Chondrocyte (in vitro differentiated cells): ENCODE results near the gene MBD3. TPM values are rescaled to one million over a fixed set of nuclear protein-coding genes. Genes with fewer than 3 reads are reported as not detected.

ENCODE experiments used
- DNase-seq: peaks from one replicate; pipeline ENCODE4 v3.0.0; 2021; ENCODE audit warnings: mixed read lengths, low spot score
- H3K27ac Mint-ChIP-seq: one replicate; pipeline ENCODE4 v1.8.0; 2021; ENCODE audit warnings: mild to moderate bottlenecking, moderate library complexity, mixed read lengths; ENCODE audit not compliant: unreplicated experiment
- H3K27me3 Mint-ChIP-seq: 2 replicates; pipeline ENCODE4 v1.8.0; 2021; ENCODE audit warnings: low read depth, mixed read lengths
- H3K36me3 Mint-ChIP-seq: 2 replicates; pipeline ENCODE4 v1.8.0; 2021; ENCODE audit warnings: low read depth, mixed read lengths
- H3K4me1 Mint-ChIP-seq: 2 replicates; pipeline ENCODE4 v1.8.0; 2021; ENCODE audit warnings: low read depth, mild to moderate bottlenecking, mixed read lengths
- H3K4me3 Mint-ChIP-seq: one replicate; pipeline ENCODE4 v1.8.0; 2021; ENCODE audit warnings: mild to moderate bottlenecking, moderate library complexity, mixed read lengths; ENCODE audit not compliant: unreplicated experiment
- H3K9me3 Mint-ChIP-seq: 2 replicates; pipeline ENCODE4 v1.8.0; 2021; ENCODE audit warnings: low read depth, mixed read lengths
- total RNA-seq: library from RNA; stranded (reverse); gene quantifications from 3 replicates; pipeline ENCODE4 v1.2.1, GENCODE V29; 2021
- TF ChIP-seq, protein P1 (sequence below): fragments of 200-600 bp; sonication (generic); IDR thresholded peaks from 2 replicates; pipeline ENCODE4 v1.5.0; 2021; ENCODE audit warnings: antibody characterized with exemption, mild to moderate bottlenecking, moderate library complexity

MBD3 gene
- total RNA-seq, 1 donor from 2014 or later = 83.6 TPM

DNA sequence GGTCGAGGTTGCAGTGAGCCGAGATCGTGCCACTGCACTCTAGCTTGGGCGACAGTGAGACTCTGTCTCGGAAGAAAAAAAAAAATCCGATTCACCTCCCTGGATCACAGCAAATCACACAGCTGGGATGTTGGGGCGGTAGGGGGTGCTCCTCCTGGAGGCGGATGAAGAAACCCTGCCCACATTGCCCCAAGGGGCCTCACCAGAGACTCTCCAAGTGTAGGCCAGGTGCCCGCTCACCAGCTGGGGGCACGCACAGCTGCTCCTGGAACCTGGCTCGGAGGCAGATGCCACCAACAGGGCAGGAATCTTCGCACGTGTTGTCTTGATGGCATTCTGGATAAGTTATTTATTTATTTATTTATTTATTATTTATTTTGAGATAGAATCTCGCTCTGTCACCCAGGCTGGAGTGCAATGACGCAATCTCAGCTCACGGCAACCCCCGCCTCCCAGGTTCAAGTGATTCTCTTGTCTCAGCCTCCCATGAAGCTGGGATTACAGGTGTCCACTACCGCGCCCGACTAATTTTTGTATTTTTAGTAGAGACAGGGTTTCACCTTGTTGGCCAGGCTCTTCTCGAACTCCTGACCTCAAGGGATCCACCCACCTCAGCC is 9.5 kb upstream of the MBD3 start:
- Mint-ChIP-seq H3K4me1 (peaks cover 28% of the 10 kb centered on the region), H3K36me3 (peaks cover 9% of the 10 kb centered on the region)

DNA sequence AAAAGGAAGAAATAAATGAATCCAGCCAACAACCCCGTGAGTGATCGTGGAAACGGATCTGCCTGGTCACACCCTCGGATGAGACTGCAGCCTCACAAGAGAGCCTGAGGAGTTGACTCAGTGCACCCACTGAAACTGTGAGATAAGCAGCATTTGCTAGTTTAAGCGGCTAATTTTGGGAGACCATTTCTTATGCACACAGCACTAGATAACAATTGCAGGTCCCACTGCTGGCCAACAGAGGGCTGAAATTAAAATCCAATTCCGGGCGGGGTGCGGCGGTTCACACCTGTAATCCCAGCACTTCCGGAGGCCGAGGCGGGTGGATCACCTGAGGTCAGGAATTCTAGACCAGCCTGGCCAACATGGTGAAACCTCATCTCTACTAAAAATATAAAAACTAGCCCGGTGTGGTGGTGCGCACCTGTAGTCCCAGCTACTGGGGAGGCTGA is 9.0 kb upstream of the MBD3 start:
- no peak overlapping the region for H3K4me3 Mint-ChIP-seq
- H3K27me3 Mint-ChIP-seq = no peaks in the 10 kb centered on the region
- peaks cover 9% of the 10 kb centered on the region for H3K36me3 Mint-ChIP-seq
- DNase-seq = no peak
- H3K27ac Mint-ChIP-seq = peak overlapping the region; percentile 17
- peaks cover 26% of the 10 kb centered on the region for H3K4me1 Mint-ChIP-seq
- no peaks in the 10 kb centered on the region for H3K9me3 Mint-ChIP-seq
- TF ChIP-seq, protein P1, sequence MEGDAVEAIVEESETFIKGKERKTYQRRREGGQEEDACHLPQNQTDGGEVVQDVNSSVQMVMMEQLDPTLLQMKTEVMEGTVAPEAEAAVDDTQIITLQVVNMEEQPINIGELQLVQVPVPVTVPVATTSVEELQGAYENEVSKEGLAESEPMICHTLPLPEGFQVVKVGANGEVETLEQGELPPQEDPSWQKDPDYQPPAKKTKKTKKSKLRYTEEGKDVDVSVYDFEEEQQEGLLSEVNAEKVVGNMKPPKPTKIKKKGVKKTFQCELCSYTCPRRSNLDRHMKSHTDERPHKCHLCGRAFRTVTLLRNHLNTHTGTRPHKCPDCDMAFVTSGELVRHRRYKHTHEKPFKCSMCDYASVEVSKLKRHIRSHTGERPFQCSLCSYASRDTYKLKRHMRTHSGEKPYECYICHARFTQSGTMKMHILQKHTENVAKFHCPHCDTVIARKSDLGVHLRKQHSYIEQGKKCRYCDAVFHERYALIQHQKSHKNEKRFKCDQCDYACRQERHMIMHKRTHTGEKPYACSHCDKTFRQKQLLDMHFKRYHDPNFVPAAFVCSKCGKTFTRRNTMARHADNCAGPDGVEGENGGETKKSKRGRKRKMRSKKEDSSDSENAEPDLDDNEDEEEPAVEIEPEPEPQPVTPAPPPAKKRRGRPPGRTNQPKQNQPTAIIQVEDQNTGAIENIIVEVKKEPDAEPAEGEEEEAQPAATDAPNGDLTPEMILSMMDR = peak; percentile 40

More for the DNA sequence above, 9.5 kb upstream of the MBD3 start:
- Mint-ChIP-seq H3K4me3 (no peak overlapping the region), H3K9me3 (no peaks in the 10 kb centered on the region), H3K27me3 (no peaks in the 10 kb centered on the region), H3K27ac (no peak overlapping the region)
- TF ChIP-seq, protein P1 = no peak
- no peak for DNase-seq

DNA sequence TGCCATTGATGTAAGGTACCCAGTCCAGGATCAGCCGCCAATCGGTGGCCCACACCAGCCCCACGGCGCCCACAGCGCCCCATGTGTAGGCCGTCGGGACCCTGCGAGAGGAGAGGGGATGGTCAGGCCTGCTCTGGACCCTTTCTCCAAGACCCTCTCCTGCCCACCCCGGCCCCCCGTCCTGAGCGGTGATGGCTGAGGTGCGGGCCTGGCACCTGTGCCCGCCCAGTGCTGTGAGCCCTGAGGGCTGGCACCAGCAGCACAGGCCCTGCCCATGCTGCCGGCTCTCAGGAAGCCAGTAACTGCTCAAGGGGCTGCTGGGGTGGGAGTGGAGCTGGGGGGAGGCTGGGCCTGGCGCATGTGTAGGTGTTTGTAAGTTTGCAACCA is 6.8 kb upstream of the MBD3 start:
- Mint-ChIP-seq H3K9me3 (no peaks in the 10 kb centered on the region), H3K27ac (no peak overlapping the region), H3K36me3 (peaks cover 9% of the 10 kb centered on the region), H3K4me1 (peaks cover 14% of the 10 kb centered on the region), H3K4me3 (no peak overlapping the region), H3K27me3 (no peaks in the 10 kb centered on the region)
- TF ChIP-seq, protein P1 = no peak
- no peak for DNase-seq

DNA sequence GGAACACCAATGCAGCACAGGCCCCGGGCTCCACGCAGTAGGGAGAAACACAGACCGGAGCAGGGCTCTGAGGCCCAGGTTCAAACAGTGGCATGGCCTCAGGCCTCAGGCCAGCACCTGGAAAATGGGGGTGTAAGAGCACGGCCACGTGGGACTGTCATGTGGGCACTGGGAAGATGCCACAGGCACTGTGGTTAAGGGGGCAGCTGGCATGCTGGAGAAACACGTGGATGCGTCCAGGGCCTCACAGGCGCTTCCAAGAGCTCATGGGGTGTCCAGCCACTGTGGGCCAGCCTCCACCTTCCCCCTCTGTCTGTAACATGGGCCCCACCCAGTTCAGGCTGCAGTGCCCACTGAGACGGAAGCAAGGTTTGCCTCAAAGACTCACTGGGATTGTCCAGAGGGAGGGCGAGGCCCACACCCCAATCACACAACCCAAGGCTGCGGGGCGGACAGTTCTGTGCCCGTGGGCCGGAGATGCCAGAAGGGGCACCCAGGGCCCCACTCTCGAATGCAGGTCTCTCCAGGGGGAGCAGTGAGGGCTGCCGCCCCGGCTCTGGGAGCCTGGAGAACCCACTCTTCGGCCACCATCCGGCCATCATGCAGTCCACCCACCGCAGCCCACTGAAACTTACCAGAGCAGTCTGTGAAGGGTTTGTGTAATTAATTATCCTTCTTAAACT is 6.3 kb upstream of the MBD3 start:
- Mint-ChIP-seq H3K27me3 (no peaks in the 10 kb centered on the region), H3K4me1 (peaks cover 9% of the 10 kb centered on the region), H3K27ac (no peak overlapping the region), H3K36me3 (peaks cover 9% of the 10 kb centered on the region), H3K9me3 (no peaks in the 10 kb centered on the region), H3K4me3 (no peak overlapping the region)
- TF ChIP-seq, protein P1 = no peak
- no peak for DNase-seq

DNA sequence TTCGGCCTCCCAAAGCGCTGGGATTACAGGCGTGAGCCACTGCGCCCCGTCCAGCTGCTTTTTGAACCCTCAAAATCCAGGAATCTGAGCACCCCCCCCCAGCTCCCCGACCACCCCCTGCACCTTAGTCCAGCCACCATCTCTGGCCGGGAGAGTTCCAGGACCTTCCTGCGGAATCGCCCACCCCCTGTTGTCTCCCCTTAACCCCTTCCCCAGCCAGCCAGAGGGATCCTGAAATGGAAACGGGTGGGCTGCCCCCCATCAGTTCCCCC is 772 bp upstream of the MBD3 start:
- Mint-ChIP-seq H3K27ac (no peak overlapping the region), H3K4me1 (peaks cover 22% of the 10 kb centered on the region), H3K9me3 (no peaks in the 10 kb centered on the region), H3K4me3 (peak overlapping the region; percentile 89), H3K27me3 (no peaks in the 10 kb centered on the region), H3K36me3 (peaks cover 7% of the 10 kb centered on the region)
- no peak for DNase-seq
- TF ChIP-seq, protein P1 = no peak
